IMR-90 (cell line): Measurements from ENCODE around the gene RFX4. TPM values are rescaled to one million over a fixed set of nuclear protein-coding genes. Genes with fewer than 3 reads are reported as not detected.

ENCODE experiments used
- ATAC-seq: fragments of 200-7000 bp; cut with Tn5 transposase; 2 replicates; pipeline ENCODE4 v1.9.1; 2020; ENCODE audit warnings: low read depth, mild to moderate bottlenecking, moderate library complexity
- BruUV-seq: library from RNA; stranded (reverse); fragments of 400-500 nt; replicated peaks from 2 replicates; lab custom pipeline; 2021; lab: Mats Ljungman, UMichigan
- CTCF ChIA-PET: fragments of 300-600 bp; formaldehyde crosslinking; extraction: SDS; loops from one replicate; lab custom pipeline; 2021; ENCODE audit warnings: antibody characterized with exemption; lab: Yijun Ruan, JAX
- POLR2A ChIA-PET: fragments of 300-600 bp; sonication (Branson Sonifier 250); formaldehyde crosslinking; loops from one replicate; lab custom pipeline; 2022; ENCODE audit warnings: antibody characterized with exemption; ENCODE audit not compliant: unreplicated experiment; lab: Charles Lee
- DNase-seq: peaks from one replicate; pipeline ENCODE4 v3.0.0; 2013
- H2AFZ ChIP-seq: replicated peaks from 2 replicates; pipeline ENCODE3; 2013; ENCODE audit warnings: low read length, mild to moderate bottlenecking; ENCODE audit not compliant: poor library complexity
- H2AK5ac ChIP-seq: 2 replicates; pipeline ENCODE4 v1.6.1; 2013; ENCODE audit warnings: low read depth, low read length, inconsistent platforms
- H2AK9ac ChIP-seq: replicated peaks from 2 replicates; pipeline ENCODE3; 2013; ENCODE audit warnings: mild to moderate bottlenecking, low read depth, low read length, moderate library complexity; ENCODE audit not compliant: poor library complexity
- H2BK120ac ChIP-seq: 2 replicates; pipeline ENCODE4 v1.6.1; 2013; ENCODE audit warnings: low read depth, low read length, inconsistent platforms
- H2BK15ac ChIP-seq: 3 replicates; pipeline ENCODE4 v1.6.1; 2013; ENCODE audit warnings: low read depth, low read length, inconsistent platforms
- H2BK20ac ChIP-seq: 2 replicates; pipeline ENCODE4 v1.6.1; 2013; ENCODE audit warnings: low read depth, mild to moderate bottlenecking, inconsistent platforms, low read length, moderate library complexity
- H2BK5ac ChIP-seq: 2 replicates; pipeline ENCODE4 v1.6.1; 2013; ENCODE audit warnings: mild to moderate bottlenecking, low read depth, low read length, inconsistent platforms; ENCODE audit not compliant: poor library complexity, severe bottlenecking
- H3K14ac ChIP-seq: replicated peaks from 2 replicates; pipeline ENCODE4 v1.6.1; 2013; ENCODE audit warnings: low read depth, low read length, inconsistent platforms
- H3K18ac ChIP-seq: 2 replicates; pipeline ENCODE4 v1.6.1; 2013; ENCODE audit warnings: low read depth, low read length, control low read depth
- H3K23ac ChIP-seq: 2 replicates; pipeline ENCODE4 v1.6.1; 2013; ENCODE audit warnings: low read depth, low read length, inconsistent platforms
- H3K27ac ChIP-seq: 2 replicates; pipeline ENCODE4 v1.5.1; 2013; ENCODE audit warnings: mild to moderate bottlenecking, control low read depth, low read length; ENCODE audit not compliant: insufficient read depth
- H3K27me3 ChIP-seq: 2 replicates; pipeline ENCODE4 v1.6.1; 2013; ENCODE audit warnings: low read length; ENCODE audit not compliant: control insufficient read depth, insufficient read depth
- H3K36me3 ChIP-seq: 2 replicates; pipeline ENCODE4 v1.6.1; 2013; ENCODE audit warnings: low read length, mixed read lengths; ENCODE audit not compliant: control insufficient read depth, insufficient read depth
- H3K4ac ChIP-seq: 2 replicates; pipeline ENCODE4 v1.6.1; 2013; ENCODE audit warnings: low read depth, low read length, inconsistent platforms
- H3K4me1 ChIP-seq: 2 replicates; pipeline ENCODE4 v1.6.1; 2013; ENCODE audit warnings: low read length, mixed read lengths; ENCODE audit not compliant: control insufficient read depth, insufficient read depth
- H3K4me2 ChIP-seq: 2 replicates; pipeline ENCODE4 v1.6.1; 2013; ENCODE audit warnings: low read depth, mild to moderate bottlenecking, control low read depth, low read length, moderate library complexity
- H3K4me3 ChIP-seq: 2 replicates; pipeline ENCODE4 v1.5.1; 2013; ENCODE audit warnings: low read depth, mild to moderate bottlenecking, control low read depth, low read length, moderate library complexity; ENCODE audit not compliant: insufficient read depth
- H3K56ac ChIP-seq: 2 replicates; pipeline ENCODE4 v1.6.1; 2013; ENCODE audit warnings: low read length, inconsistent platforms; ENCODE audit not compliant: insufficient read depth; ENCODE audit errors: extremely low read depth
- H3K79me1 ChIP-seq, 2 experiments: 2 replicates each; pipeline ENCODE4 v1.6.1; 2013; ENCODE audit warnings: low read length in 2 of 2, inconsistent platforms in 1 of 2, low read depth in 1 of 2
- H3K9ac ChIP-seq: 2 replicates; pipeline ENCODE4 v1.6.1; 2013; ENCODE audit warnings: low read depth, low read length, control low read depth
- H3K9me1 ChIP-seq: 2 replicates; pipeline ENCODE4 v1.6.1; 2013; ENCODE audit warnings: low read length, inconsistent platforms; ENCODE audit not compliant: insufficient read depth
- H3K9me3 ChIP-seq: 2 replicates; pipeline ENCODE4 v1.6.1; 2013; ENCODE audit warnings: low read length; ENCODE audit not compliant: control insufficient read depth, insufficient read depth
- H4K20me1 ChIP-seq: 2 replicates; pipeline ENCODE4 v1.6.1; 2013; ENCODE audit warnings: low read length, inconsistent platforms; ENCODE audit not compliant: insufficient read depth
- H4K5ac ChIP-seq: 2 replicates; pipeline ENCODE4 v1.6.1; 2013; ENCODE audit warnings: mild to moderate bottlenecking, low read depth, low read length, control low read depth
- H4K8ac ChIP-seq, 2 experiments: 2 replicates each; pipeline ENCODE4 v1.6.1; 2013; ENCODE audit warnings: low read depth in 2 of 2, low read length in 2 of 2, control low read depth in 1 of 2, inconsistent platforms in 1 of 2
- H4K91ac ChIP-seq: 2 replicates; pipeline ENCODE4 v1.6.1; 2013; ENCODE audit warnings: low read depth, low read length, inconsistent platforms; ENCODE audit not compliant: insufficient read depth
- MAFK ChIP-seq: IDR thresholded peaks from 2 replicates; pipeline ENCODE4 v1.6.1; 2012; ENCODE audit warnings: low read depth, low read length, improper control_type of control experiment
- MAZ ChIP-seq: IDR thresholded peaks from 2 replicates; pipeline ENCODE4 v1.6.1; 2012; ENCODE audit warnings: low read depth, mild to moderate bottlenecking, low read length, improper control_type of control experiment, moderate library complexity, borderline replicate concordance
- MXI1 ChIP-seq: IDR thresholded peaks from 2 replicates; pipeline ENCODE4 v1.6.1; 2012; ENCODE audit warnings: low read depth, mild to moderate bottlenecking, low read length, moderate library complexity, borderline replicate concordance
- POLR2A ChIP-seq: IDR thresholded peaks from 2 replicates; pipeline ENCODE4 v1.6.1; 2012; ENCODE audit warnings: mild to moderate bottlenecking, low read depth, low read length
- RCOR1 ChIP-seq: IDR thresholded peaks from 2 replicates; pipeline ENCODE4 v1.6.1; 2012; ENCODE audit warnings: mild to moderate bottlenecking, low read length, improper control_type of control experiment; ENCODE audit not compliant: insufficient replicate concordance
- WGBS, 2 experiments: methylation state at CpG; one replicate each; pipeline versions ENCODE4 v1.1.5 to v1.1.7; 2013; ENCODE audit warnings: missing lambda C conversion rate in 2 of 2; ENCODE audit not compliant: insufficient read length in 1 of 2; ENCODE audit errors: extremely low coverage in 2 of 2; 5-methylcytosine and 5-hydroxymethylcytosine counted together
- dilution Hi-C: fragments of 300-500 bp; cut with HindIII; formaldehyde crosslinking; loops from one replicate; pipeline ENCODE4 v1.14.3; 2018; ENCODE audit warnings: low sequenced_read_pairs; ENCODE audit not compliant: unreplicated experiment
- in situ Hi-C: fragments of 300-500 bp; cut with MboI; formaldehyde crosslinking; loops from 3 replicates; pipeline ENCODE4 v1.14.3; 2019; ENCODE audit warnings: low sequenced_read_pairs, inconsistent platforms, mixed read lengths
- intact Hi-C: fragments of 100-400 bp; cut with micrococcal nuclease; formaldehyde crosslinking; loops from 2 replicates; pipeline ENCODE4 v1.10.0; 2022
- polyA plus RNA-seq, 3 experiments: library from polyadenylated mRNA; depleted of rRNA; stranded (reverse); fragments of >200 nt; gene quantifications; 2 replicates each; pipeline ENCODE4 v1.2.3, GENCODE V29; 2012; ENCODE audit warnings: low replicate concordance in 1 of 3
- total RNA-seq: library from RNA; depleted of rRNA; stranded (reverse); fragments of >200 nt; gene quantifications from 2 replicates; pipeline ENCODE4 v1.2.3, GENCODE V29; 2012
- TF ChIP-seq, protein P1 (sequence below): fragments of 150-350 bp; IDR thresholded peaks from 2 replicates; pipeline ENCODE4 v1.6.1; 2017; ENCODE audit warnings: mild to moderate bottlenecking, antibody characterized with exemption, low read length, low read depth

Gene RFX4
- total and polyA plus RNA-seq, 2 of the 4 experiments (the other 2 are of a cell fraction) = not detected

- Histone ChIP-seq H2BK5ac (no peak overlapping the region), H3K27me3 (peaks cover 1% of the 10 kb centered on the region; the same call in 1 of the 2 replicates), H2AFZ (no peak overlapping the region), H4K5ac (no peak overlapping the region), H3K4ac (no peak overlapping the region), H3K4me2 (no peak overlapping the region), H2BK15ac (no peak overlapping the region), H3K36me3 (no peaks in the 10 kb centered on the region), H3K9me3 (no peaks in the 10 kb centered on the region), H4K20me1 (no peaks in the 10 kb centered on the region), H3K79me1 (no peaks in the 10 kb centered on the region), H3K9ac (no peak overlapping the region), H2BK120ac (no peak overlapping the region), H3K23ac (no peak overlapping the region), H2AK5ac (no peak overlapping the region), H3K9me1 (no peaks in the 10 kb centered on the region), H4K91ac (no peak overlapping the region), H4K8ac (no peak overlapping the region), H2BK20ac (no peak overlapping the region), H3K4me3 (no peak overlapping the region), H3K4me1 (no peaks in the 10 kb centered on the region), H3K14ac (no peak overlapping the region), H3K27ac (no peak overlapping the region), H3K18ac (no peak overlapping the region), H2AK9ac (no peak overlapping the region), H3K56ac (no peak overlapping the region)
- DNase-seq = no peak
- intact Hi-C loops = no loop called here
- 70% methylated on average over 8 of the region's 16 CpGs; no CpG with 5 or more reads in 1 of the 2 experiments for WGBS, 2 experiments
- no peak for ATAC-seq
- POLR2A ChIA-PET = no interaction called here
- CTCF ChIA-PET = no interaction called here
- no TSS peak for BruUV-seq
- TF ChIP-seq MXI1 = no peak
- TF ChIP-seq, protein P1, sequence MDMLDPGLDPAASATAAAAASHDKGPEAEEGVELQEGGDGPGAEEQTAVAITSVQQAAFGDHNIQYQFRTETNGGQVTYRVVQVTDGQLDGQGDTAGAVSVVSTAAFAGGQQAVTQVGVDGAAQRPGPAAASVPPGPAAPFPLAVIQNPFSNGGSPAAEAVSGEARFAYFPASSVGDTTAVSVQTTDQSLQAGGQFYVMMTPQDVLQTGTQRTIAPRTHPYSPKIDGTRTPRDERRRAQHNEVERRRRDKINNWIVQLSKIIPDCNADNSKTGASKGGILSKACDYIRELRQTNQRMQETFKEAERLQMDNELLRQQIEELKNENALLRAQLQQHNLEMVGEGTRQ = no peak
- TF ChIP-seq POLR2A = no peak
- no peak for TF ChIP-seq MAZ
- no peak for TF ChIP-seq RCOR1
- no peak for TF ChIP-seq MAFK
- in situ Hi-C loops = no loop called here
- dilution Hi-C loops = no loop called here
These were observed 62.2 kb downstream of the RFX4 start for GRCh38 chr12:106645074-106645421.
